Osteoblast (primary cell): ENCODE data around the gene ALKBH4. TPM values are rescaled to one million over a fixed set of nuclear protein-coding genes. Genes with fewer than 3 reads are reported as not detected.

Experiments
- DNase-seq: peaks from one replicate; pipeline ENCODE4 v3.0.0; 2011; ENCODE audit warnings: low spot score, mixed read lengths; ENCODE audit not compliant: insufficient read length; ENCODE audit errors: missing footprints
- H2AFZ ChIP-seq: 2 replicates; pipeline ENCODE4 v1.6.0; 2011; ENCODE audit warnings: mild to moderate bottlenecking, low read length
- H3K27ac ChIP-seq: 2 replicates; pipeline ENCODE4 v1.5.1; 2011; ENCODE audit warnings: mild to moderate bottlenecking, low read depth, low read length, moderate library complexity
- H3K27me3 ChIP-seq: 2 replicates; pipeline ENCODE4 v1.6.0; 2012; ENCODE audit warnings: mild to moderate bottlenecking, control low read depth, inconsistent platforms, low read length, moderate library complexity; ENCODE audit not compliant: insufficient read depth
- H3K36me3 ChIP-seq: 2 replicates; pipeline ENCODE4 v1.5.1; 2011; ENCODE audit warnings: mild to moderate bottlenecking, low read length, control low read depth, moderate library complexity; ENCODE audit not compliant: insufficient read depth
- H3K4me1 ChIP-seq: 2 replicates; pipeline ENCODE4 v1.5.1; 2011; ENCODE audit warnings: mild to moderate bottlenecking, low read length, control low read depth, moderate library complexity; ENCODE audit not compliant: insufficient read depth
- H3K4me2 ChIP-seq: 2 replicates; pipeline ENCODE4 v1.6.0; 2011; ENCODE audit warnings: mild to moderate bottlenecking, low read length; ENCODE audit not compliant: insufficient read depth
- H3K4me3 ChIP-seq: fragments of 200-600 bp; sonication (generic); 3 replicates; pipeline ENCODE4 v1.5.1; 2012; ENCODE audit warnings: mild to moderate bottlenecking, low read length, inconsistent platforms; ENCODE audit not compliant: insufficient read depth
- H3K79me2 ChIP-seq: 2 replicates; pipeline ENCODE4 v1.6.0; 2012; ENCODE audit warnings: mild to moderate bottlenecking, low read length, control low read depth, inconsistent platforms; ENCODE audit not compliant: insufficient read depth
- H3K9me3 ChIP-seq: 2 replicates; pipeline ENCODE4 v1.5.1; 2011; ENCODE audit warnings: low read depth, low read length, control low read depth
- H4K20me1 ChIP-seq: 2 replicates; pipeline ENCODE4 v1.6.0; 2012; ENCODE audit warnings: mild to moderate bottlenecking, low read length, control low read depth; ENCODE audit not compliant: insufficient read depth
- CTCF ChIP-seq: IDR thresholded peaks from 2 replicates; pipeline ENCODE4 v1.5.1; 2011; ENCODE audit warnings: mild to moderate bottlenecking, low read depth, low read length, moderate library complexity; ENCODE audit errors: extremely low read depth
- total RNA-seq: library from RNA; depleted of rRNA; stranded (reverse); fragments of >200 nt; gene quantifications from 2 replicates; pipeline ENCODE4 v1.2.3, GENCODE V29; 2012

ALKBH4 gene
- total RNA-seq, 1 donor, result 16.3 TPM

GRCh38 chr7:102426268-102427018, 38.2 kb downstream of the ALKBH4 start:
- no peak overlapping the region for H2AFZ ChIP-seq
- no peak for TF ChIP-seq CTCF
- H3K4me3 ChIP-seq, result no peak overlapping the region
- H3K4me1 ChIP-seq, result no peaks in the 10 kb centered on the region
- no peaks in the 10 kb centered on the region for H3K79me2 ChIP-seq
- DNase-seq, result no peak
- no peak overlapping the region for H3K4me2 ChIP-seq
- H3K9me3 ChIP-seq, result no peaks in the 10 kb centered on the region
- peaks cover 10% of the 10 kb centered on the region for H4K20me1 ChIP-seq
- peaks cover 31% of the 10 kb centered on the region for H3K36me3 ChIP-seq
- no peak overlapping the region for H3K27ac ChIP-seq
- H3K27me3 ChIP-seq, result no peaks in the 10 kb centered on the region

- Histone ChIP-seq H3K27me3 (no peaks in the 10 kb centered on the region), H3K4me2 (no peak overlapping the region), H3K36me3 (peaks cover 36% of the 10 kb centered on the region), H2AFZ (no peak overlapping the region), H3K4me3 (no peak overlapping the region), H3K4me1 (no peaks in the 10 kb centered on the region), H3K27ac (no peak overlapping the region), H3K9me3 (no peaks in the 10 kb centered on the region), H3K79me2 (no peaks in the 10 kb centered on the region), H4K20me1 (peaks cover 10% of the 10 kb centered on the region)
- no peak for TF ChIP-seq CTCF
- no peak for DNase-seq
These were observed 38.9 kb downstream of the ALKBH4 start for GRCh38 chr7:102425639-102426267.

DNA sequence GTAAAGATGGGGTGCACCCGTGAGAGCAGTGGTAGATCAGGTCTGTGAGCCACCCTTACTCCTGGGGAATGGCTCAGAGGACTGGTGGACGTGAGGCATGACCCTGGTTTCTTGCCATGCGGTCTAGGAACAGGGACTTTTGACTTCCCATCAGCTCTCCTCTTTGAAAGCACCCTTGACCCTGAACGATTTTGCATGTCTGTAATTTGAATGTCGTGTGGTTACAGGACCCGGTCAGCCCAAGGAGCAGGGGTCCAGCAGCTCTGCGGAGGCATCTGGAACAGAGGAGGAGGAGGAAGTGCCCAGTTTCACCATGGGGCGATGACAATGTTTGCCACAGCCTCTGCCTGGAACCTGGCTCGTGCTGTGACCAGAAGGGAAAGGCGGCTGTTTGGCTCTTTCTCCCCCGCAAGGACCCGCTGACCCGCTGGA, 39.9 kb downstream of the ALKBH4 start:
- Histone ChIP-seq H3K9me3 (no peaks in the 10 kb centered on the region), H3K79me2 (no peaks in the 10 kb centered on the region), H3K4me3 (no peak overlapping the region), H3K27ac (no peak overlapping the region), H2AFZ (no peak overlapping the region), H3K27me3 (no peaks in the 10 kb centered on the region), H3K4me2 (no peak overlapping the region), H4K20me1 (peaks cover 10% of the 10 kb centered on the region), H3K36me3 (peaks cover 45% of the 10 kb centered on the region), H3K4me1 (no peaks in the 10 kb centered on the region)
- no peak for DNase-seq
- TF ChIP-seq CTCF, result no peak

GRCh38 chr7:102424129-102424551, 40.5 kb downstream of the ALKBH4 start:
- H3K79me2 ChIP-seq, result peaks cover 3% of the 10 kb centered on the region
- H3K4me1 ChIP-seq, result no peaks in the 10 kb centered on the region
- H2AFZ ChIP-seq, result no peak overlapping the region
- H3K4me3 ChIP-seq, result no peak overlapping the region
- H3K9me3 ChIP-seq, result no peaks in the 10 kb centered on the region
- H3K27ac ChIP-seq, result no peak overlapping the region
- DNase-seq, result no peak
- no peak for TF ChIP-seq CTCF
- H3K27me3 ChIP-seq, result no peaks in the 10 kb centered on the region
- peaks cover 12% of the 10 kb centered on the region for H4K20me1 ChIP-seq
- H3K36me3 ChIP-seq, result peaks cover 45% of the 10 kb centered on the region
- no peak overlapping the region for H3K4me2 ChIP-seq
